Left lung (tissue), 10 donors: Measurements from ENCODE around the gene ZNF710. TPM values are rescaled to one million over a fixed set of nuclear protein-coding genes. Genes with fewer than 3 reads are reported as not detected.

Source experiments
- ATAC-seq: fragments of 200-7000 bp; cut with Tn5 transposase; one replicate; pipeline ENCODE4 v1.9.1; 2020; ENCODE audit warnings: moderate library complexity
- DNase-seq, 4 donors: peaks; one replicate each; pipeline ENCODE4 v3.0.0-alpha.2; 2013 to 2020
- H3K27ac ChIP-seq, 2 donors: fragments of 200-600 bp; sonication (generic) in 1 of 2; one replicate each; pipeline versions ENCODE4 v1.5.0 to v1.8.0; 2020 to 2021
- H3K27me3 ChIP-seq, 2 donors: fragments of 200-600 bp; sonication (generic) in 1 of 2; one replicate each; pipeline versions ENCODE4 v1.5.0 to v1.8.0; 2020 to 2021
- H3K36me3 ChIP-seq, 2 donors: fragments of 200-600 bp; sonication (generic) in 1 of 2; one replicate each; pipeline versions ENCODE4 v1.5.0 to v1.8.0; 2020 to 2021
- H3K4me1 ChIP-seq, 2 donors: fragments of 200-600 bp; one replicate each; pipeline ENCODE4 v1.8.0; 2021
- H3K4me3 ChIP-seq, 2 donors: fragments of 200-600 bp; sonication (generic) in 1 of 2; one replicate each; pipeline versions ENCODE4 v1.5.0 to v1.8.0; 2020 to 2021; ENCODE audit warnings: mild to moderate bottlenecking in 1 of 2
- H3K9me3 ChIP-seq, 2 donors: fragments of 200-600 bp; sonication (generic) in 1 of 2; one replicate each; pipeline versions ENCODE4 v1.5.0 to v1.8.0; 2020 to 2021
- CTCF ChIP-seq, 2 donors: fragments of 200-600 bp; sonication (generic) in 1 of 2; IDR thresholded peaks; one replicate each; pipeline versions ENCODE4 v1.5.0 to v1.8.0; 2021; ENCODE audit warnings: antibody characterized with exemption in 2 of 2
- intact Hi-C, 2 donors: fragments of 100-400 bp; cut with DNase I; formaldehyde crosslinking; loops; one replicate each; pipeline versions ENCODE4 v1.11.2 to v1.14.2; 2022
- polyA plus RNA-seq, 6 donors: library from polyadenylated mRNA; unstranded; fragments of 120-200 nt; gene quantifications; one replicate each; pipeline ENCODE4 v1.2.1, GENCODE V29; 2013; ENCODE audit not compliant: insufficient read length in 6 of 6
- total RNA-seq, 2 donors: library from RNA; stranded (reverse); fragmentation: NEBNext Ultra II Directional; extraction: Animal tissue kit (Norgen Biotek cat#: 25700); gene quantifications; one replicate each; pipeline ENCODE4 v1.2.1, GENCODE V29; 2021
- donor health status: DM: no; HTN: yes; CAD: no.
- donor health status: DM: no; HTN: no; CAD: no.

The ZNF710 gene
- total and polyA plus RNA-seq, 8 donors = 27.9 to 53.7 (median 39.9) TPM

GRCh38 chr15:90004252-90004651 is 3.1 kb downstream of the ZNF710 start:
- Histone ChIP-seq H3K4me3 (peak overlapping the region in 1 of 2 donors; percentile 68), H3K36me3 (peaks cover 0 to 8% of the 10 kb centered on the region in 2 donors), H3K4me1 (peaks cover 28 to 86% of the 10 kb centered on the region in 2 donors), H3K9me3 (no peaks in the 10 kb centered on the region), H3K27me3 (no peaks in the 10 kb centered on the region), H3K27ac (peak overlapping the region; percentile 95 to 96)
- TF ChIP-seq CTCF (IDR thresholded peaks at IDR 0.05) = no peak
- no peak for DNase-seq
- ATAC-seq = peak; percentile 2
- intact Hi-C loops = no loop called here

- Histone ChIP-seq H3K4me1 (peaks cover 28 to 86% of the 10 kb centered on the region in 2 donors), H3K9me3 (no peaks in the 10 kb centered on the region), H3K27ac (peak overlapping the region; percentile 95 to 96), H3K36me3 (peaks cover 0 to 8% of the 10 kb centered on the region in 2 donors), H3K4me3 (peak overlapping the region in 1 of 2 donors; percentile 68), H3K27me3 (no peaks in the 10 kb centered on the region)
- TF ChIP-seq CTCF (IDR thresholded peaks at IDR 0.05) = no peak
- intact Hi-C loops = no loop called here
- ATAC-seq (peak; percentile 34), DNase-seq (peak in 1 of 4 donors; percentile 56)
These were observed 3.5 kb downstream of the ZNF710 start for GRCh38 chr15:90004671-90005070.

- no peak for DNase-seq
- Histone ChIP-seq H3K36me3 (peaks cover 0 to 11% of the 10 kb centered on the region in 2 donors), H3K27me3 (no peaks in the 10 kb centered on the region), H3K27ac (peak overlapping the region in 1 of 2 donors; percentile 95), H3K4me1 (peaks cover 23 to 81% of the 10 kb centered on the region in 2 donors), H3K9me3 (peaks cover 0 to 6% of the 10 kb centered on the region in 2 donors), H3K4me3 (no peak overlapping the region)
- ATAC-seq = no peak
- intact Hi-C loops = no loop called here
- no peak for TF ChIP-seq CTCF (IDR thresholded peaks at IDR 0.05)
These were observed 5.3 kb downstream of the ZNF710 start for GRCh38 chr15:90006217-90007075.

GRCh38 chr15:90007076-90007460 is 5.9 kb downstream of the ZNF710 start:
- peak overlapping the region in 1 of 2 donors; percentile 1 for H3K27ac ChIP-seq
- intact Hi-C loops = no loop called here
- H3K4me1 ChIP-seq = peaks cover 23 to 81% of the 10 kb centered on the region in 2 donors

More at GRCh38 chr15:90007076-90007460, 5.9 kb downstream of the ZNF710 start:
- Histone ChIP-seq H3K36me3 (peaks cover 0 to 17% of the 10 kb centered on the region in 2 donors), H3K27me3 (no peaks in the 10 kb centered on the region), H3K9me3 (peaks cover 0 to 12% of the 10 kb centered on the region in 2 donors), H3K4me3 (no peak overlapping the region)
- ATAC-seq = no peak
- DNase-seq = no peak
- TF ChIP-seq CTCF (IDR thresholded peaks at IDR 0.05) = no peak
